Upper lobe of left lung (tissue), 6 donors: ENCODE measurements around the gene KIAA0825. TPM values are rescaled to one million over a fixed set of nuclear protein-coding genes. Genes with fewer than 3 reads are reported as not detected.

Experiments used
- ATAC-seq, 2 donors: fragments of 200-7000 bp; cut with Tn5 transposase; one replicate each; pipeline ENCODE4 v1.9.1; 2022; ENCODE audit warnings: mild to moderate bottlenecking in 2 of 2, moderate library complexity in 2 of 2; ENCODE audit not compliant: low FRiP score in 2 of 2
- DNase-seq, 2 donors: peaks; one replicate each; pipeline ENCODE4 v3.0.0-alpha.2; 2019 to 2020
- H3K27ac ChIP-seq, 4 donors: fragments of 200-600 bp; sonication (generic); one replicate each; pipeline ENCODE4 v1.5.1; 2016 to 2019
- H3K27me3 ChIP-seq, 4 donors: fragments of 200-600 bp; sonication (generic); one replicate each; pipeline ENCODE4 v1.5.1; 2017 to 2019
- H3K36me3 ChIP-seq, 4 donors: fragments of 200-600 bp; sonication (generic); one replicate each; pipeline ENCODE4 v1.5.1; 2016 to 2019
- H3K4me1 ChIP-seq, 4 donors: fragments of 200-600 bp; sonication (generic); one replicate each; pipeline ENCODE4 v1.5.1; 2018 to 2019
- H3K4me3 ChIP-seq, 4 donors: fragments of 200-600 bp; sonication (generic); one replicate each; pipeline ENCODE4 v1.5.1; 2017 to 2019; ENCODE audit warnings: mild to moderate bottlenecking in 2 of 4, moderate library complexity in 1 of 4
- H3K9me3 ChIP-seq, 4 donors: fragments of 200-600 bp; sonication (generic); one replicate each; pipeline ENCODE4 v1.5.1; 2018 to 2019
- CTCF ChIP-seq, 6 experiments: fragments of 450-650 bp in 4 of 6; fragments of 200-600 bp in 2 of 6; sonication (generic) in 2 of 6; IDR thresholded peaks; one replicate each; pipeline ENCODE4 v1.5.1; 2016 to 2019; ENCODE audit warnings: antibody characterized with exemption in 6 of 6
- EP300 ChIP-seq, 4 donors: sonication (generic); formaldehyde crosslinking; IDR thresholded peaks; one replicate each; pipeline ENCODE4 v1.5.1; 2017; ENCODE audit warnings: antibody characterized with exemption in 4 of 4, control low read depth in 2 of 4
- POLR2A ChIP-seq, 4 donors: fragments of 450-650 bp; IDR thresholded peaks; one replicate each; pipeline ENCODE4 v1.5.1; 2016 to 2017; ENCODE audit warnings: antibody characterized with exemption in 4 of 4, mild to moderate bottlenecking in 2 of 4
- POLR2AphosphoS5 ChIP-seq, 2 donors: sonication (generic); formaldehyde crosslinking; IDR thresholded peaks; one replicate each; pipeline ENCODE4 v1.5.1; 2017; ENCODE audit warnings: antibody characterized with exemption in 2 of 2
- WGBS, 2 donors: methylation state at CpG; one replicate each; pipeline ENCODE4 v1.1.5; 2017 to 2018; 5-methylcytosine and 5-hydroxymethylcytosine counted together
- total RNA-seq, 6 donors: library from RNA; depleted of rRNA in 4 of 6; stranded (reverse); fragments of >200 nt in 4 of 6; gene quantifications; one replicate each; pipeline versions ENCODE4 v1.1.0 to v1.2.1, GENCODE V29; 2016 to 2021
- donor health status: DM: no; HTN: no; CAD: no; lungs with moderate emphysema.
- donor health status: DM: no; HTN: yes; CAD: no; lungs with severe emphysema.

The KIAA0825 gene
- total RNA-seq, 6 donors from 2014 or later: 3.8 to 19.1 (median 6.6) TPM

DNA sequence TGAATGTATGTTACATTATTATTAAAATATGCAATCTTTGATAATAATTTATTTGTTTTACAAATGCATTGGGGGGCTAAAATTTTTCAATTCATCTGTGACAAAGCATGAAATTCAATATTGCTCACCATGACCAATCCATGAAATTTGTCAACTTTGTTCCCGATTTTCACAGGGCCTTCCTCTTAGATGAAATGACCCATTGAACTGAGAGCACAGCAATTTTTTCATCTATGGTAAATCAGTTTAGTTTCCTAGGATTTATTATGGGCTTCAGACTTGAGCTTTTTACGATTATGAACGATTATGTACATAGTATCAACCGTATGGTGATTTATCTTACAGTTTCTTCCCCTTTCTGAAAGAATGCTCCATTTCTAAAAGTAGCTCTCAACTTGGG, 157.3 kb downstream of the KIAA0825 start:
- ATAC-seq (no peak), DNase-seq (no peak)
- Histone ChIP-seq H3K9me3 (no peaks in the 10 kb centered on the region), H3K36me3 (no peaks in the 10 kb centered on the region), H3K27ac (no peak overlapping the region), H3K27me3 (no peaks in the 10 kb centered on the region), H3K4me1 (no peaks in the 10 kb centered on the region), H3K4me3 (no peak overlapping the region)
- WGBS, 2 donors: 73 to 87% methylated on average over 4 of the region's 4 CpGs
- TF ChIP-seq CTCF (IDR thresholded peaks at IDR 0.05) (no peak), EP300 (IDR thresholded peaks at IDR 0.05) (no peak), POLR2AphosphoS5 (IDR thresholded peaks at IDR 0.05) (no peak), POLR2A (IDR thresholded peaks at IDR 0.05) (no peak)

- DNase-seq (no peak), ATAC-seq (no peak)
- Histone ChIP-seq H3K27ac (no peak overlapping the region), H3K4me1 (no peaks in the 10 kb centered on the region), H3K27me3 (no peaks in the 10 kb centered on the region), H3K4me3 (no peak overlapping the region), H3K36me3 (no peaks in the 10 kb centered on the region), H3K9me3 (no peaks in the 10 kb centered on the region)
- TF ChIP-seq POLR2A (IDR thresholded peaks at IDR 0.05) (no peak), POLR2AphosphoS5 (IDR thresholded peaks at IDR 0.05) (no peak), EP300 (IDR thresholded peaks at IDR 0.05) (no peak), CTCF (IDR thresholded peaks at IDR 0.05) (no peak)
Measured at GRCh38 chr5:94459915-94460314, 158.5 kb downstream of the KIAA0825 start.

GRCh38 chr5:94457788-94458187, 160.6 kb downstream of the KIAA0825 start:
- H3K27me3 ChIP-seq: no peaks in the 10 kb centered on the region
- TF ChIP-seq EP300 (IDR thresholded peaks at IDR 0.05): no peak
- TF ChIP-seq CTCF (IDR thresholded peaks at IDR 0.05): no peak
- TF ChIP-seq POLR2AphosphoS5 (IDR thresholded peaks at IDR 0.05): no peak
- no peak for TF ChIP-seq POLR2A (IDR thresholded peaks at IDR 0.05)
- no peak overlapping the region for H3K27ac ChIP-seq
- no peaks in the 10 kb centered on the region for H3K4me1 ChIP-seq
- H3K36me3 ChIP-seq: no peaks in the 10 kb centered on the region
- H3K4me3 ChIP-seq: no peak overlapping the region
- DNase-seq: no peak
- no peaks in the 10 kb centered on the region for H3K9me3 ChIP-seq
- ATAC-seq: no peak
- WGBS, 2 donors: 91 to 92% methylated on average over 4 of the region's 4 CpGs

DNA sequence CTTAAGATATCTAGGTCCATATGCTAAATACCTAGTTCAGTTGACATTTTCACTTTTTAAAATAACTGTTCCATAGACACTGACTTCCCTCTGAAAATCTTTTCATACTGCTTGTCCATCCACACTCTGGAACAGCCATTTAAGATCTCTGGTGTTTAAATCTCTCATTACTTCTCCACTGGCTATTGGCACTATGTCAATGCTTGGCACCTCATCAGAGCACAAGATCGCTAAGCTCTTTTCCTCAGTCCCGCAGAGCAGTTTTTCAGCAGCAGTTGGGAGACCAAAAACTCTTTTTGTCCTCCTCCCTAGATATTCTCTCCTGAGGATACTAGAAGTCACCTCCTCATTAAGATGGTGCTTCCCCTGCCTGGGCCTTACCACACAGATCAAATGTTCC, 172.7 kb downstream of the KIAA0825 start:
- Histone ChIP-seq H3K4me3 (no peak overlapping the region), H3K27ac (no peak overlapping the region), H3K4me1 (no peaks in the 10 kb centered on the region), H3K9me3 (no peaks in the 10 kb centered on the region), H3K27me3 (no peaks in the 10 kb centered on the region), H3K36me3 (no peaks in the 10 kb centered on the region)
- ATAC-seq: no peak
- no peak for DNase-seq
- TF ChIP-seq POLR2A (IDR thresholded peaks at IDR 0.05) (no peak), CTCF (IDR thresholded peaks at IDR 0.05) (no peak)
- WGBS, 2 donors: 75% methylated on average over 2 of the region's 2 CpGs

DNA sequence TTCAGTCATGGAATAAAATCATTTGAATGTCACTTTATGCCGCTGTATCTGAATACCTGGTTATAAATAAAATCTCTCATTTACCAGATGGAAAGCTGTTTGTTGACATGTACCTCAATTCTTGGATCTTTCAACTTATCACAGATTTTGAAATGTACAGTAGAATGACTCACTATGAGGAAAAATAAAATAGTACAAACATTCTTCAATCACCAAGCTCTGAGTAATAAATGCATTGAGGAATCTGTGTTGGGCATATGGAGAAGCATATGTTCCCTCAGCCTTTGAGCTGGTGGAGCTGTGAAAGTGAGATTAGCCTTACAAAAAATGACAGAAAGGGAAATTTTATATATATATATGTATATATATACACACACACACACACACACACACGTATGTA, 175.4 kb downstream of the KIAA0825 start:
- Histone ChIP-seq H3K27me3 (no peaks in the 10 kb centered on the region), H3K36me3 (no peaks in the 10 kb centered on the region), H3K4me1 (no peaks in the 10 kb centered on the region), H3K4me3 (no peak overlapping the region), H3K9me3 (no peaks in the 10 kb centered on the region), H3K27ac (no peak overlapping the region)
- ATAC-seq (no peak), DNase-seq (no peak)
- 90 to 91% methylated on average over 2 of the region's 2 CpGs for WGBS, 2 donors
- TF ChIP-seq CTCF (IDR thresholded peaks at IDR 0.05) (no peak), POLR2AphosphoS5 (IDR thresholded peaks at IDR 0.05) (no peak), EP300 (IDR thresholded peaks at IDR 0.05) (no peak), POLR2A (IDR thresholded peaks at IDR 0.05) (no peak)
